Astrocyte (in vitro differentiated cells and primary cell): ENCODE data around the gene NR1H2. TPM values are rescaled to one million over a fixed set of nuclear protein-coding genes. Genes with fewer than 3 reads are reported as not detected.

Source experiments
- DNase-seq: peaks from one replicate; pipeline ENCODE4 v3.0.0-alpha.2; 2010; ENCODE audit warnings: low read depth
- FAIRE-seq: peaks from 2 replicates; lab custom pipeline; 2011; peaks lifted over from hg19 to GRCh38; lab: Jason Lieb, UNC
- H2AFZ ChIP-seq: 2 replicates; pipeline ENCODE4 v1.6.0; 2012; ENCODE audit warnings: low read depth, low read length, inconsistent platforms
- H3K27ac ChIP-seq: 2 replicates; pipeline ENCODE4 v1.5.1; 2011; ENCODE audit warnings: low read depth, low read length, inconsistent platforms
- H3K27me3 ChIP-seq: 2 replicates; pipeline ENCODE4 v1.6.0; 2011; ENCODE audit warnings: low read length, inconsistent platforms; ENCODE audit not compliant: insufficient read depth
- H3K36me3 ChIP-seq: 2 replicates; pipeline ENCODE4 v1.5.1; 2011; ENCODE audit warnings: low read length, inconsistent platforms; ENCODE audit not compliant: insufficient read depth
- H3K4me1 ChIP-seq: 2 replicates; pipeline ENCODE4 v1.5.1; 2011; ENCODE audit warnings: low read length, inconsistent platforms; ENCODE audit not compliant: insufficient read depth
- H3K4me2 ChIP-seq: 2 replicates; pipeline ENCODE4 v1.6.0; 2012; ENCODE audit warnings: low read length, inconsistent platforms
- H3K4me3 ChIP-seq: 2 replicates; pipeline ENCODE4 v1.5.1; 2011; ENCODE audit warnings: low read depth, mild to moderate bottlenecking, low read length, inconsistent platforms; ENCODE audit not compliant: insufficient read depth
- H3K79me2 ChIP-seq: 2 replicates; pipeline ENCODE4 v1.6.0; 2012; ENCODE audit warnings: mild to moderate bottlenecking, low read length, inconsistent platforms; ENCODE audit not compliant: insufficient read depth
- H3K9ac ChIP-seq: 2 replicates; pipeline ENCODE4 v1.6.0; 2012; ENCODE audit warnings: mild to moderate bottlenecking, low read length, inconsistent platforms
- H3K9me3 ChIP-seq: 2 replicates; pipeline ENCODE4 v1.5.1; 2012; ENCODE audit warnings: low read depth, mild to moderate bottlenecking, low read length, inconsistent platforms; ENCODE audit not compliant: insufficient read depth
- H4K20me1 ChIP-seq: 2 replicates; pipeline ENCODE4 v1.6.0; 2012; ENCODE audit warnings: low read length, inconsistent platforms; ENCODE audit not compliant: insufficient read depth
- H3K27ac Mint-ChIP-seq: one replicate; pipeline ENCODE4 v1.8.0; 2021; ENCODE audit warnings: mild to moderate bottlenecking, mixed read lengths; ENCODE audit not compliant: unreplicated experiment
- H3K27me3 Mint-ChIP-seq: one replicate; pipeline ENCODE4 v1.8.0; 2021; ENCODE audit warnings: low read depth, mixed read lengths; ENCODE audit not compliant: unreplicated experiment
- H3K36me3 Mint-ChIP-seq: one replicate; pipeline ENCODE4 v1.8.0; 2021; ENCODE audit warnings: low read depth, mixed read lengths; ENCODE audit not compliant: unreplicated experiment
- H3K4me1 Mint-ChIP-seq: one replicate; pipeline ENCODE4 v1.8.0; 2021; ENCODE audit warnings: low read depth, mixed read lengths; ENCODE audit not compliant: unreplicated experiment
- H3K4me3 Mint-ChIP-seq: one replicate; pipeline ENCODE4 v1.8.0; 2021; ENCODE audit warnings: mild to moderate bottlenecking, moderate library complexity, mixed read lengths; ENCODE audit not compliant: unreplicated experiment
- H3K9me3 Mint-ChIP-seq: one replicate; pipeline ENCODE4 v1.8.0; 2021; ENCODE audit warnings: mild to moderate bottlenecking, mixed read lengths; ENCODE audit not compliant: unreplicated experiment
- EZH2 ChIP-seq: IDR thresholded peaks from 2 replicates; pipeline ENCODE4 v1.6.1; 2012; ENCODE audit warnings: mild to moderate bottlenecking, low read length, inconsistent platforms; ENCODE audit not compliant: insufficient read depth
- total RNA-seq: library from RNA; stranded (reverse); gene quantifications from 2 replicates; pipeline ENCODE4 v1.2.1, GENCODE V29; 2021
- TF ChIP-seq, protein P1 (sequence below): IDR thresholded peaks from 2 replicates; pipeline ENCODE4 v1.5.1; 2011; ENCODE audit warnings: low read depth, mild to moderate bottlenecking, inconsistent platforms, low read length, moderate library complexity; ENCODE audit not compliant: insufficient read depth

The NR1H2 gene
- total RNA-seq, 1 donor from 2014 or later = 33.4 TPM

DNA sequence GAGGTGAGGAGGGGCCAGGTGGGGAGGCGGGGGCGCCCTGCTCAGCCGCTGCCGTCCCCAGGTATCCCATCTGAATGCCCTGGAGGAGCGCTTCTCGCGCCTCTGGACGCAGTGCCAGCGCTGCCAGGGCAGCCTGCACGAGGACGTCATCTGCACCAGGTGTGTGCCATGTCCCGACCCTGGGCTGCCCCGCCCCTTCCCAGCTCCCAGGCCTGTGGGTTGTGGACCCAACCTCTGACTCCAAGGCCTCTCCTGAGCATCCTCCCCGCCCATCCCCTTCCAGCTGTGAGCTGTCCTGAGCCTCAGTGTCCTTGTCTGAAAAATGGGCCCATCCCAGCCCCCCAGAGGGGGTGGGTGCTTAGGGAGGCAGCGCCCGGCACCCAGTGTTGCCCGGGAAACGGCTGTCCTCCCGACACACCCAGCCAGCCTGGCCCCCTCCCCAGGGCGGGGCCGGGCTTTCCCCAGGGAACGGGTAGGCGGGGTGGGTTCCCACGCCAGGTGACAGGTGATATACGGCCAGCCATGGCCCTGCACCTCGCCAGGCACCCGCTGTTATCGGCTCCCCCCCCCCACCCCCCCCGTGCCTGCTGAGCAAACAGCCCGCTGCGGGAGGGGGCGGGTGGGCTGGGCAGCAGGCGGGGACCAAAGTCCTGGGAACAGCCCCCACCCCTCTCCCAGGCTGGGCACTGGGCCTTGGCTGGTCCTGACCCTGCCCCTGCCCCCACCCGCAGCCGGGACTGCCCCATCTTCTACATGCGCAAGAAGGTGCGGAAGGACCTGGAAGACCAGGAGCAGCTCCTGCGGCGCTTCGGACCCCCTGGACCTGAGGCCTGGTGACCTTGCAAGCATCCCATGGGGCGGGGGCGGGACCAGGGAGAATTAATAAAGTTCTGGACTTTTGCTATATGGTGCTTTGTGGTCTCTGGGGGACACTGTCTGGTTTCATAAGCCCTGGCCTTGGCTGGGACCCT, 41.1 kb downstream of the NR1H2 start:
- no peak for DNase-seq
- no peaks in the 10 kb centered on the region for H3K9me3 ChIP-seq
- no peak overlapping the region for H3K4me3 ChIP-seq
- peaks cover 16% of the 10 kb centered on the region for H3K27me3 ChIP-seq
- H3K9me3 Mint-ChIP-seq = peaks cover 3% of the 10 kb centered on the region
- H3K27ac Mint-ChIP-seq = no peak overlapping the region
- H4K20me1 ChIP-seq = no peaks in the 10 kb centered on the region
- H3K79me2 ChIP-seq = no peaks in the 10 kb centered on the region
- H3K36me3 Mint-ChIP-seq = peaks cover 2% of the 10 kb centered on the region
- no peak overlapping the region for H2AFZ ChIP-seq
- no peak overlapping the region for H3K4me2 ChIP-seq
- H3K4me3 Mint-ChIP-seq = no peak overlapping the region
- no peaks in the 10 kb centered on the region for H3K4me1 Mint-ChIP-seq
- TF ChIP-seq, protein P1, sequence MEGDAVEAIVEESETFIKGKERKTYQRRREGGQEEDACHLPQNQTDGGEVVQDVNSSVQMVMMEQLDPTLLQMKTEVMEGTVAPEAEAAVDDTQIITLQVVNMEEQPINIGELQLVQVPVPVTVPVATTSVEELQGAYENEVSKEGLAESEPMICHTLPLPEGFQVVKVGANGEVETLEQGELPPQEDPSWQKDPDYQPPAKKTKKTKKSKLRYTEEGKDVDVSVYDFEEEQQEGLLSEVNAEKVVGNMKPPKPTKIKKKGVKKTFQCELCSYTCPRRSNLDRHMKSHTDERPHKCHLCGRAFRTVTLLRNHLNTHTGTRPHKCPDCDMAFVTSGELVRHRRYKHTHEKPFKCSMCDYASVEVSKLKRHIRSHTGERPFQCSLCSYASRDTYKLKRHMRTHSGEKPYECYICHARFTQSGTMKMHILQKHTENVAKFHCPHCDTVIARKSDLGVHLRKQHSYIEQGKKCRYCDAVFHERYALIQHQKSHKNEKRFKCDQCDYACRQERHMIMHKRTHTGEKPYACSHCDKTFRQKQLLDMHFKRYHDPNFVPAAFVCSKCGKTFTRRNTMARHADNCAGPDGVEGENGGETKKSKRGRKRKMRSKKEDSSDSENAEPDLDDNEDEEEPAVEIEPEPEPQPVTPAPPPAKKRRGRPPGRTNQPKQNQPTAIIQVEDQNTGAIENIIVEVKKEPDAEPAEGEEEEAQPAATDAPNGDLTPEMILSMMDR = no peak
- no peak for TF ChIP-seq EZH2
- no peak overlapping the region for H3K9ac ChIP-seq
- no peak for FAIRE-seq
- H3K27ac ChIP-seq = no peak overlapping the region
- H3K36me3 ChIP-seq = no peaks in the 10 kb centered on the region
- H3K4me1 ChIP-seq = no peaks in the 10 kb centered on the region
- peaks cover 21% of the 10 kb centered on the region for H3K27me3 Mint-ChIP-seq

DNA sequence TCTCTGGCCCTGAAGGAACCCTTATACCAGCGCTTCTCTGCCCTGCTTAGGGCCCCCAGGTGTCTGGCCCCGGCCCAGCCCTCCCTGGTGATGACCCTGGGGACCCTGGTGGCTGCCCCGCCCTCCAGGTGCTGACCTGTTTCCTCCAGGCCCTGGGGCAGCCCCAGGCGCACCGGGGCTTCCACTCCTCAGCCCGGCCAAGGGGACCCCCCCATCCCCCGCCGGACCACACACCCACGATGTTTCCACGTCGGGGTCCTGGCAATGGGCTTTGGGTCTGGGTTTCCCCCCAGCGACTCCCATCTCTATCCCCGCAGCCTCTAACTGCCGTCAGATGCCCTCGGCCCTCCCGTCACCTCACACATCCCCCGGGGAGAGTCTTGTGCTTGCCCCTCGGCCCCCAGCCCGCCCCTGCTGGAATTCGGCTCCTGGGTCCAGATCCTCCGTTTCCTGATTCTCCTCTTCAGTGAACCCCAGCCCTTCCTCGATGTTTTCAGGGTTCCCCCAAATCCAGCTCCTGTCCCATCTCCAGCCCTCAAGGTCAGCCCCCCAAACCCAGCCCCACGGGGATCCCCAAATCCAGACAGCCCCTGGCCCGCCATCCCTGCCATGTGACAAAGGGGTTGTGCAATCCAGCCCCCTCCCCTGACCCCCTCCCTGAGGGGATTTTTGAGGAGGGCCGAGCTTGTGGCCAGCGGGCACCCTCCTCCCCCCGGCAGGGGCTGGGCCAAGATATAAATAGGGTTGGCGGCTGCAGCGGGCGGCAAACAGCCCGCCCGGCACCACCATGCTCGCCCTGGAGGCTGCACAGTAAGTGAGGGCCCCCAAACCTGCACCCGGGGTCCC, 42.1 kb downstream of the NR1H2 start, which contains the start of gene SPIB:
TSS of gene SPIB (plus strand) at position 763 of the 846 bp plus-strand sequence. CDS start at position 788, 25 bp downstream.
- Histone ChIP-seq H3K36me3 (no peaks in the 10 kb centered on the region), H3K27ac (no peak within 1 kb of the TSS), H3K4me1 (no peaks in the 10 kb centered on the region), H3K4me2 (no peak within 1 kb of the TSS), H3K9ac (no peak within 1 kb of the TSS), H3K27me3 (peaks cover 16% of the 10 kb centered on the region), H3K4me3 (no peak within 1 kb of the TSS), H3K79me2 (no peaks in the 10 kb centered on the region), H2AFZ (no peak within 1 kb of the TSS), H3K9me3 (no peaks in the 10 kb centered on the region), H4K20me1 (no peaks in the 10 kb centered on the region)
- H3K36me3 Mint-ChIP-seq = no peaks in the 10 kb centered on the region
- no peak within 1 kb of the TSS for H3K4me3 Mint-ChIP-seq
- no peak within 1 kb of the TSS for H3K27ac Mint-ChIP-seq
- peaks cover 2% of the 10 kb centered on the region for H3K9me3 Mint-ChIP-seq
- FAIRE-seq = no peak
- H3K4me1 Mint-ChIP-seq = no peaks in the 10 kb centered on the region
- no peak for TF ChIP-seq EZH2
- TF ChIP-seq, protein P1 = no peak
- peaks cover 21% of the 10 kb centered on the region for H3K27me3 Mint-ChIP-seq
- DNase-seq = no peak
